Natural killer cell (primary cell): ENCODE results near the gene IL1RAPL2. TPM values are rescaled to one million over a fixed set of nuclear protein-coding genes. Genes with fewer than 3 reads are reported as not detected.

Source experiments
- ATAC-seq, 3 donors: fragments of 150-1000 bp in 2 of 3; fragments of 200-7000 bp in 1 of 3; cut with Tn5 transposase; 1 replicate in 1 of 3; 2 replicates in 2 of 3; pipeline ENCODE4 v1.10.0; 2021; ENCODE audit warnings: mild to moderate bottlenecking in 2 of 3, moderate library complexity in 2 of 3
- DNase-seq, 2 donors: peaks; one replicate each; pipeline versions ENCODE4 v3.0.0 to v3.0.0-alpha.2; 2013 to 2021; ENCODE audit warnings: mixed read lengths in 1 of 2
- H3K27ac ChIP-seq: one replicate; pipeline ENCODE4 v1.5.1; 2013; ENCODE audit warnings: mild to moderate bottlenecking, low read length
- H3K27me3 ChIP-seq: one replicate; pipeline ENCODE4 v1.6.1; 2013; ENCODE audit warnings: low read length; ENCODE audit not compliant: control insufficient read depth, insufficient read depth
- H3K36me3 ChIP-seq: one replicate; pipeline ENCODE4 v1.6.1; 2013; ENCODE audit warnings: low read length; ENCODE audit not compliant: control insufficient read depth, insufficient read depth
- H3K4me1 ChIP-seq: one replicate; pipeline ENCODE4 v1.6.1; 2013; ENCODE audit warnings: low read length; ENCODE audit not compliant: control insufficient read depth, insufficient read depth
- H3K4me3 ChIP-seq: one replicate; pipeline ENCODE4 v1.5.1; 2013; ENCODE audit warnings: low read length
- H3K9me3 ChIP-seq: one replicate; pipeline ENCODE4 v1.6.1; 2013; ENCODE audit warnings: low read length; ENCODE audit not compliant: control insufficient read depth, insufficient read depth
- H3K27ac Mint-ChIP-seq, 2 donors: one replicate each; pipeline ENCODE4 v1.8.0; 2022; ENCODE audit warnings: mild to moderate bottlenecking in 2 of 2, mixed read lengths in 2 of 2, moderate library complexity in 1 of 2
- H3K27me3 Mint-ChIP-seq, 2 donors: one replicate each; pipeline ENCODE4 v1.8.0; 2022; ENCODE audit warnings: low read depth in 2 of 2, mixed read lengths in 2 of 2
- H3K36me3 Mint-ChIP-seq: one replicate; pipeline ENCODE4 v1.8.0; 2022; ENCODE audit warnings: mixed read lengths
- H3K4me1 Mint-ChIP-seq, 2 donors: one replicate each; pipeline ENCODE4 v1.8.0; 2022; ENCODE audit warnings: mixed read lengths in 2 of 2
- H3K4me3 Mint-ChIP-seq: one replicate; pipeline ENCODE4 v1.8.0; 2022; ENCODE audit warnings: mild to moderate bottlenecking, moderate library complexity, mixed read lengths
- H3K9me3 Mint-ChIP-seq, 2 donors: one replicate each; pipeline ENCODE4 v1.8.0; 2022; ENCODE audit warnings: mixed read lengths in 2 of 2
- WGBS: methylation state at CpG from one replicate; pipeline ENCODE4 v1.1.7; 2013; ENCODE audit warnings: missing lambda C conversion rate; ENCODE audit not compliant: insufficient coverage; 5-methylcytosine and 5-hydroxymethylcytosine counted together
- intact Hi-C: fragments of 100-400 bp; cut with micrococcal nuclease; formaldehyde crosslinking; loops from one replicate; pipeline ENCODE4 v1.14.2; 2022
- total RNA-seq, 4 donors: library from RNA; stranded (reverse); fragments of 120-200 nt in 1 of 4; gene quantifications; one replicate each; pipeline versions ENCODE4 v1.2.3 to v1.2.4, GENCODE V29; 2013 to 2022
- TF ChIP-seq, protein P1 (sequence below): fragments of 200-600 bp; IDR thresholded peaks from one replicate; pipeline ENCODE4 v1.8.0; 2022; ENCODE audit warnings: antibody characterized with exemption

The IL1RAPL2 gene
- total RNA-seq: not detected
- total RNA-seq (2013): not detected

DNA sequence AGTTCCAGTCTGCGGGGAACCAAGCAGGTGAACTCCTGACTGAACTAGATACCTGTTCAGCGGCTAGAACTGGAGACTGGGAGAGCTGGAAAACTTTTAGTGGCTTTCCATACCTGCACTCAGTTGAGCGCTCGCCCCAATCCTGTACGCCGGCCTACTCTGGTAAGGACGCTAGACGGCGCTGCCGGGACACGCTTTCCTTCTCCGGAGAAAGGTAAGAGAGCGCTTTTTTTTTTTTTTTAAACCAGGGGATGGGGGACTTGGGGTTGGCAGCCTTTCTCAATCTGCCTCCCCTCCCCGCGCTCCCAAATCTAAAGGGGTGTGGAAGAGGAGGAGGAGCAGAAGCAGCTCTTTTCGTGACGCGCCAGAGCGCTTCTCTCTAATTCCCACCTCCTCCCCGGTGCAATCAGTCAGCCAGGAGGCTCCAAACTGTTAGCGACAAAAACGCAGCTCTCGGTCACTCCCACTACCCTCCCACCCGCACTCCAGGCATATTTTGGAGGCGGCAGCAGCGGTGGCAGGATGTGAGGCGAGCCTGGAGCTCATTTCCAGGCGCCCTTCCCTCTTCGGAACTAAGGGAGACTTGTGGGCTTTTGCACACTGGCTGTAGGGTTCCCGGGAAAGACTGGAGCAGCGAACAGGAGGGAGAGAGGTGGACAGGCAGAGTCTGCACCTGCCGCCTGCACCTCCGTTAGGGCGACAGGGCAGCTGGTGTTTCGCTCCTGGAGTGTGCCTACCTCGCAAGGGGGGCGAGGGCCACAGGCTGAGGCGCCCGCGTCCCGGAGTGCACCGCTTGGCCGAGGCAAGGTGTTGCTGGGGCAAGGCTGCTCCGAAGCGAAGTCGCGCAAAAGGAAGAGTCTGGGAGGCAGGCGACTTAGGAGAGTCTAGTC, at the start of gene IL1RAPL2:
IL1RAPL2 (plus strand) TSS at position 409 of the 890 bp plus-strand sequence.
- intact Hi-C loops: no loop called here
- no peaks in the 10 kb centered on the region for H3K27me3 ChIP-seq
- TF ChIP-seq, protein P1, sequence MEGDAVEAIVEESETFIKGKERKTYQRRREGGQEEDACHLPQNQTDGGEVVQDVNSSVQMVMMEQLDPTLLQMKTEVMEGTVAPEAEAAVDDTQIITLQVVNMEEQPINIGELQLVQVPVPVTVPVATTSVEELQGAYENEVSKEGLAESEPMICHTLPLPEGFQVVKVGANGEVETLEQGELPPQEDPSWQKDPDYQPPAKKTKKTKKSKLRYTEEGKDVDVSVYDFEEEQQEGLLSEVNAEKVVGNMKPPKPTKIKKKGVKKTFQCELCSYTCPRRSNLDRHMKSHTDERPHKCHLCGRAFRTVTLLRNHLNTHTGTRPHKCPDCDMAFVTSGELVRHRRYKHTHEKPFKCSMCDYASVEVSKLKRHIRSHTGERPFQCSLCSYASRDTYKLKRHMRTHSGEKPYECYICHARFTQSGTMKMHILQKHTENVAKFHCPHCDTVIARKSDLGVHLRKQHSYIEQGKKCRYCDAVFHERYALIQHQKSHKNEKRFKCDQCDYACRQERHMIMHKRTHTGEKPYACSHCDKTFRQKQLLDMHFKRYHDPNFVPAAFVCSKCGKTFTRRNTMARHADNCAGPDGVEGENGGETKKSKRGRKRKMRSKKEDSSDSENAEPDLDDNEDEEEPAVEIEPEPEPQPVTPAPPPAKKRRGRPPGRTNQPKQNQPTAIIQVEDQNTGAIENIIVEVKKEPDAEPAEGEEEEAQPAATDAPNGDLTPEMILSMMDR: no peak
- Mint-ChIP-seq H3K27ac (no peak within 1 kb of the TSS), H3K27me3 (peaks cover 14 to 17% of the 10 kb centered on the region in 2 donors), H3K36me3 (no peaks in the 10 kb centered on the region), H3K4me3 (no peak within 1 kb of the TSS), H3K9me3 (peaks cover 2 to 5% of the 10 kb centered on the region in 2 donors), H3K4me1 (no peaks in the 10 kb centered on the region)
- ATAC-seq (no peak), DNase-seq (no peak)
- H3K9me3 ChIP-seq: no peaks in the 10 kb centered on the region
- H3K27ac ChIP-seq: no peak within 1 kb of the TSS
- no peaks in the 10 kb centered on the region for H3K36me3 ChIP-seq
- H3K4me1 ChIP-seq: no peaks in the 10 kb centered on the region
- WGBS: 3% methylated on average over 36 of the region's 48 CpGs
- no peak within 1 kb of the TSS for H3K4me3 ChIP-seq

DNA sequence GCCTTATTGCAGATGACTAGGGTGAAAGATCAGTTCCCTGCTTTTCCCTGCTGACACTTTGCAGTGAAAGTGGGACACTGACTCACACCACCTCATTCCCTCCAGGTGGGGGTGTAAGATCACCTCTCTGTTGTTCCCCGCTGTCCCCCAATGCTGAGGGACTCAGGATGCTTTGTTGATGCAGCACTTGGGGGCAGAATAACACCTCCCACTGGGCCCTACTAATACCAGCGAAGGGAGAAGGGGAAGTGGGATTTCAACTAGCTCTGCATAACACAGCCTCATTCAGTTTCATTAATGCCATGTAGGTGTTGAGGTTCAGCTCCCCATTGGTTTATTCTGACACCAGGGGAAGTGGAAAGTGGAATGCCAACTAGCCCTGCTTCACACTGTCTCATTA, 43.6 kb upstream of the IL1RAPL2 start:
- no peaks in the 10 kb centered on the region for H3K27me3 Mint-ChIP-seq
- H3K27me3 ChIP-seq: no peaks in the 10 kb centered on the region
- no CpG with 5 or more reads among the region's 2 CpGs for WGBS
- H3K4me1 Mint-ChIP-seq: no peaks in the 10 kb centered on the region
- H3K36me3 ChIP-seq: no peaks in the 10 kb centered on the region
- no peak overlapping the region for H3K4me3 Mint-ChIP-seq
- no peak overlapping the region for H3K27ac Mint-ChIP-seq
- intact Hi-C loops: no loop called here
- H3K36me3 Mint-ChIP-seq: no peaks in the 10 kb centered on the region
- no peak overlapping the region for H3K4me3 ChIP-seq
- DNase-seq: no peak
- peaks cover 2 to 13% of the 10 kb centered on the region in 2 donors for H3K9me3 Mint-ChIP-seq
- H3K4me1 ChIP-seq: no peaks in the 10 kb centered on the region
- TF ChIP-seq, protein P1: no peak
- H3K9me3 ChIP-seq: no peaks in the 10 kb centered on the region
- H3K27ac ChIP-seq: no peak overlapping the region
- ATAC-seq: no peak

DNA sequence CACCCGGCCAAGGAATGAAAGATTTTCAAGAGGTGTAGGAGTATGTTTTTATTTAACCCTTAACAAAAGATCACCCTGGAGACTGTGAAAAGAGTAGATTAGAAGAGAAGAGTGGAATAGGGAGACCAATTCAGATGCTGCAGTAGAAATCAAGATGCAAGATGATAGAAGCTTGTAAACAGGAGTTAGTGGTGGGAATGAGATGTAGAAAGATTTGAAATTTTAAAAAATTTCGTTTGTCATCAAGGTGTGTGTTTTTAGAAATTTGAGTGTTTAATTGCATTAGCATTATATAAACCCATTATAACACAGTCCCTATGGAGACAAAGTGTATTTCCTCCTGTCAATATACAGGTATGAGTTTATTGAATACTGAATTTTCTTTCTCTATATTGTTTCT, 42.1 kb upstream of the IL1RAPL2 start:
- Mint-ChIP-seq H3K27ac (no peak overlapping the region), H3K36me3 (no peaks in the 10 kb centered on the region), H3K4me1 (no peaks in the 10 kb centered on the region), H3K4me3 (no peak overlapping the region), H3K9me3 (peaks cover 2 to 13% of the 10 kb centered on the region in 2 donors), H3K27me3 (no peaks in the 10 kb centered on the region)
- Histone ChIP-seq H3K4me3 (no peak overlapping the region), H3K27me3 (no peaks in the 10 kb centered on the region), H3K27ac (no peak overlapping the region), H3K36me3 (no peaks in the 10 kb centered on the region), H3K9me3 (no peaks in the 10 kb centered on the region), H3K4me1 (no peaks in the 10 kb centered on the region)
- WGBS: no CpG with 5 or more reads among the region's 2 CpGs
- ATAC-seq (no peak), DNase-seq (no peak)
- intact Hi-C loops: no loop called here
- TF ChIP-seq, protein P1: no peak
